Gastroesophageal sphincter (tissue), 4 donors: ENCODE data around the gene PSTPIP1. TPM values are rescaled to one million over a fixed set of nuclear protein-coding genes. Genes with fewer than 3 reads are reported as not detected.

ENCODE experiments used
- ATAC-seq: fragments of 150-250 bp; one replicate; pipeline ENCODE4 v1.9.1; 2016; ENCODE audit warnings: mild to moderate bottlenecking, moderate library complexity
- H3K27ac ChIP-seq, 4 donors: fragments of 200-600 bp; sonication (generic) in 3 of 4; 1 replicate in 3 of 4; 2 replicates in 1 of 4; pipeline ENCODE4 v1.5.1; 2016 to 2019
- H3K27me3 ChIP-seq: fragments of 200-600 bp; sonication (generic); one replicate; pipeline ENCODE4 v1.5.1; 2019
- H3K36me3 ChIP-seq, 2 donors: fragments of 200-600 bp; sonication (generic); one replicate each; pipeline ENCODE4 v1.5.1; 2019; ENCODE audit warnings: control low read depth in 1 of 2
- H3K4me1 ChIP-seq, 3 donors: fragments of 200-600 bp; sonication (generic); 1 replicate in 2 of 3; 2 replicates in 1 of 3; pipeline ENCODE4 v1.5.1; 2016 to 2019; ENCODE audit warnings: control low read depth in 2 of 3
- H3K4me3 ChIP-seq, 2 donors: fragments of 200-600 bp; sonication (generic); one replicate each; pipeline ENCODE4 v1.5.1; 2019; ENCODE audit warnings: mild to moderate bottlenecking in 1 of 2, moderate library complexity in 1 of 2
- H3K9me3 ChIP-seq, 3 donors: fragments of 200-600 bp; sonication (generic); one replicate each; pipeline ENCODE4 v1.5.1; 2017 to 2019; ENCODE audit warnings: control low read depth in 2 of 3
- CTCF ChIP-seq, 4 experiments: fragments of 200-600 bp in 2 of 4; fragments of 450-650 bp in 2 of 4; sonication (generic) in 1 of 4; IDR thresholded peaks; one replicate each; pipeline ENCODE4 v1.5.1; 2017 to 2019; ENCODE audit warnings: antibody characterized with exemption in 4 of 4, mild to moderate bottlenecking in 2 of 4, moderate library complexity in 2 of 4
- EP300 ChIP-seq: sonication (generic); formaldehyde crosslinking; IDR thresholded peaks from one replicate; pipeline ENCODE4 v1.6.1; 2017; ENCODE audit warnings: antibody characterized with exemption, mild to moderate bottlenecking
- POLR2A ChIP-seq, 2 donors: fragments of 450-650 bp; IDR thresholded peaks; one replicate each; pipeline ENCODE4 v1.6.1; 2017; ENCODE audit warnings: antibody characterized with exemption in 2 of 2, mild to moderate bottlenecking in 2 of 2, moderate library complexity in 1 of 2
- POLR2AphosphoS5 ChIP-seq: sonication (generic); formaldehyde crosslinking; IDR thresholded peaks from one replicate; pipeline ENCODE4 v1.6.1; 2017; ENCODE audit warnings: antibody characterized with exemption
- WGBS, 2 donors: methylation state at CpG; one replicate each; pipeline ENCODE4 v1.1.5; 2018; ENCODE audit warnings: low coverage in 1 of 2; 5-methylcytosine and 5-hydroxymethylcytosine counted together
- total RNA-seq, 4 donors: library from RNA; depleted of rRNA; stranded (reverse); fragments of >200 nt; gene quantifications; one replicate each; pipeline ENCODE4 v1.1.0, GENCODE V29; 2016

The PSTPIP1 gene
- total RNA-seq, 4 donors from 2014 or later, result 7.1 to 18.2 (median 9.0) TPM

GRCh38 chr15:77014132-77015081 lies 19.5 kb downstream of the PSTPIP1 start:
- ATAC-seq, result peak; percentile 35
- WGBS, 2 donors, result 100% methylated on average over 1 of the region's 23 CpGs
- Histone ChIP-seq H3K36me3 (no peaks in the 10 kb centered on the region), H3K4me3 (no peak overlapping the region), H3K27me3 (no peaks in the 10 kb centered on the region), H3K4me1 (peaks cover 0 to 12% (median 0%) of the 10 kb centered on the region in 3 donors), H3K27ac (no peak overlapping the region), H3K9me3 (no peaks in the 10 kb centered on the region)
- no peak for TF ChIP-seq POLR2A (IDR thresholded peaks at IDR 0.05)
- no peak for TF ChIP-seq EP300
- TF ChIP-seq CTCF (IDR thresholded peaks at IDR 0.05), result no peak
- TF ChIP-seq POLR2AphosphoS5, result no peak

- no peak overlapping the region for H3K4me3 ChIP-seq
- WGBS, 2 donors, result 50% methylated on average over 3 of the region's 21 CpGs; no CpG with 5 or more reads in 1 of the 2 donors
- H3K27ac ChIP-seq, result no peak overlapping the region
- H3K4me1 ChIP-seq, result peaks cover 0 to 12% (median 0%) of the 10 kb centered on the region in 3 donors
- no peaks in the 10 kb centered on the region for H3K36me3 ChIP-seq
- ATAC-seq, result no peak
- H3K27me3 ChIP-seq, result no peaks in the 10 kb centered on the region
- no peak for TF ChIP-seq POLR2AphosphoS5
- H3K9me3 ChIP-seq, result no peaks in the 10 kb centered on the region
These were observed 20.9 kb downstream of the PSTPIP1 start for GRCh38 chr15:77015646-77016320.

GRCh38 chr15:77016321-77016695 lies 21.4 kb downstream of the PSTPIP1 start:
- H3K4me3 ChIP-seq, result no peak overlapping the region
- TF ChIP-seq POLR2AphosphoS5 (no peak), CTCF (IDR thresholded peaks at IDR 0.05) (no peak), POLR2A (IDR thresholded peaks at IDR 0.05) (no peak), EP300 (no peak)
- WGBS, 2 donors, result no CpG with 5 or more reads among the region's 3 CpGs
- no peak for ATAC-seq
- H3K9me3 ChIP-seq, result no peaks in the 10 kb centered on the region
- H3K27ac ChIP-seq, result no peak overlapping the region
- H3K4me1 ChIP-seq, result peaks cover 0 to 12% (median 0%) of the 10 kb centered on the region in 3 donors
- H3K36me3 ChIP-seq, result no peaks in the 10 kb centered on the region
- H3K27me3 ChIP-seq, result no peaks in the 10 kb centered on the region

- Histone ChIP-seq H3K36me3 (no peaks in the 10 kb centered on the region), H3K27me3 (no peaks in the 10 kb centered on the region), H3K9me3 (no peaks in the 10 kb centered on the region), H3K4me1 (peaks cover 0 to 12% (median 0%) of the 10 kb centered on the region in 3 donors), H3K4me3 (no peak overlapping the region), H3K27ac (no peak overlapping the region)
- TF ChIP-seq POLR2AphosphoS5 (no peak), EP300 (no peak), CTCF (IDR thresholded peaks at IDR 0.05) (no peak), POLR2A (IDR thresholded peaks at IDR 0.05) (no peak)
- WGBS, 2 donors, result 100% methylated on average over 2 of the region's 7 CpGs; no CpG with 5 or more reads in 1 of the 2 donors
- ATAC-seq, result no peak
These were observed 22.2 kb downstream of the PSTPIP1 start for GRCh38 chr15:77017091-77017660.
